HepG2 (cell line): Measurements from ENCODE around the gene DDAH2. TPM values are rescaled to one million over a fixed set of nuclear protein-coding genes. Genes with fewer than 3 reads are reported as not detected.
A peak's percentile ranks its signal among the peaks of the same experiment; 100 is the strongest.

Experiments
- ARNT ChIP-seq: fragments of 450-650 bp; IDR thresholded peaks from 2 replicates; pipeline ENCODE4 v1.6.1; 2017
- HOXA7 ChIP-seq: sonication (generic); formaldehyde crosslinking; IDR thresholded peaks from 2 replicates; pipeline ENCODE4 v1.8.1; 2022; ENCODE audit warnings: mild to moderate bottlenecking, missing genetic modification reagents, moderate library complexity
- SALL1 ChIP-seq: sonication (generic); formaldehyde crosslinking; IDR thresholded peaks from 2 replicates; pipeline ENCODE4 v1.8.0; 2022; ENCODE audit warnings: mild to moderate bottlenecking, missing genetic modification reagents
- SCMH1 ChIP-seq: sonication (generic); formaldehyde crosslinking; IDR thresholded peaks from 2 replicates; pipeline ENCODE4 v1.9.0; 2021; ENCODE audit warnings: missing genetic modification reagents, mild to moderate bottlenecking, borderline replicate concordance
- SIX1 ChIP-seq: sonication (generic); formaldehyde crosslinking; IDR thresholded peaks from 2 replicates; pipeline ENCODE4 v1.4.0; 2020; ENCODE audit warnings: missing genetic modification reagents, borderline replicate concordance
- SMAD3 ChIP-seq: sonication (generic); formaldehyde crosslinking; IDR thresholded peaks from 2 replicates; pipeline ENCODE4 v1.4.0; 2020; ENCODE audit warnings: missing genetic modification reagents
- SOX6 ChIP-seq, 2 experiments: fragments of 450-650 bp in 1 of 2; sonication (generic) in 1 of 2; formaldehyde crosslinking in 1 of 2; IDR thresholded peaks; 2 replicates each; pipeline versions ENCODE4 v1.4.0 to v1.6.1; 2017 to 2020; ENCODE audit warnings: antibody characterized with exemption in 1 of 2, mild to moderate bottlenecking in 1 of 2, missing genetic modification reagents in 1 of 2
- ZBTB21 ChIP-seq: sonication (generic); formaldehyde crosslinking; IDR thresholded peaks from 2 replicates; pipeline ENCODE4 v1.4.0; 2020; ENCODE audit warnings: missing genetic modification reagents
- ZNF530 ChIP-seq: sonication (generic); formaldehyde crosslinking; IDR thresholded peaks from 2 replicates; pipeline ENCODE4 v1.5.0; 2020; ENCODE audit warnings: low read depth, mild to moderate bottlenecking, missing genetic modification reagents
- ZSCAN25 ChIP-seq: sonication (generic); formaldehyde crosslinking; IDR thresholded peaks from 2 replicates; pipeline ENCODE4 v1.8.0; 2022; ENCODE audit warnings: mild to moderate bottlenecking, missing genetic modification reagents
- polyA plus RNA-seq, 8 experiments: library from polyadenylated mRNA; depleted of rRNA in 3 of 8; stranded (reverse) in 7 of 8; unstranded in 1 of 8; fragments of >200 nt; fragmentation: Illumina TruSeq in 4 of 8; extraction: Trizol in 4 of 8; gene quantifications; 2 replicates each; pipeline versions ENCODE4 v1.2.1 to v1.2.3, GENCODE V29; 2011 to 2016; ENCODE audit warnings: low read depth in 4 of 8, missing spikeins in 1 of 8, mixed read lengths in 1 of 8; ENCODE audit not compliant: insufficient read depth in 1 of 8
- total RNA-seq, 5 experiments: library from RNA; depleted of rRNA; stranded (reverse); fragments of >200 nt; fragmentation: Illumina TruSeq; extraction: Trizol; gene quantifications; 2 replicates each; pipeline ENCODE4 v1.2.3, GENCODE V29; 2016; ENCODE audit warnings: low read depth in 1 of 5
- TF ChIP-seq, protein P1 (sequence below): sonication (generic); formaldehyde crosslinking; IDR thresholded peaks from 2 replicates; pipeline ENCODE4 v1.4.0; 2020; ENCODE audit warnings: missing genetic modification reagents, borderline replicate concordance
- TF ChIP-seq, protein P2 (sequence below): sonication (generic); formaldehyde crosslinking; IDR thresholded peaks from 2 replicates; pipeline ENCODE4 v1.4.0; 2020; ENCODE audit warnings: mild to moderate bottlenecking, low read depth, missing genetic modification reagents
- TF ChIP-seq, protein P3 (sequence below): sonication (generic); formaldehyde crosslinking; IDR thresholded peaks from 2 replicates; pipeline ENCODE4 v1.9.0; 2021; ENCODE audit warnings: missing genetic modification reagents, borderline replicate concordance
- TF ChIP-seq, protein P4 (sequence below): IDR thresholded peaks from 2 replicates; pipeline ENCODE4 v1.6.1; 2016; ENCODE audit warnings: mild to moderate bottlenecking, missing biosample characterization, missing genetic modification reagents
- TF ChIP-seq, protein P5 (sequence below): sonication (generic); formaldehyde crosslinking; IDR thresholded peaks from 2 replicates; pipeline ENCODE4 v1.4.0; 2020; ENCODE audit warnings: missing genetic modification reagents, borderline replicate concordance
- TF ChIP-seq, protein P6 (sequence below): fragments of 450-650 bp; IDR thresholded peaks from 2 replicates; pipeline ENCODE4 v1.6.1; 2017

The DDAH2 gene
- total and polyA plus RNA-seq, 2 of the 13 experiments (the other 11 are each of a cell fraction or from before 2014, with no cell fraction given), result 16.4 to 21.1 TPM

DNA sequence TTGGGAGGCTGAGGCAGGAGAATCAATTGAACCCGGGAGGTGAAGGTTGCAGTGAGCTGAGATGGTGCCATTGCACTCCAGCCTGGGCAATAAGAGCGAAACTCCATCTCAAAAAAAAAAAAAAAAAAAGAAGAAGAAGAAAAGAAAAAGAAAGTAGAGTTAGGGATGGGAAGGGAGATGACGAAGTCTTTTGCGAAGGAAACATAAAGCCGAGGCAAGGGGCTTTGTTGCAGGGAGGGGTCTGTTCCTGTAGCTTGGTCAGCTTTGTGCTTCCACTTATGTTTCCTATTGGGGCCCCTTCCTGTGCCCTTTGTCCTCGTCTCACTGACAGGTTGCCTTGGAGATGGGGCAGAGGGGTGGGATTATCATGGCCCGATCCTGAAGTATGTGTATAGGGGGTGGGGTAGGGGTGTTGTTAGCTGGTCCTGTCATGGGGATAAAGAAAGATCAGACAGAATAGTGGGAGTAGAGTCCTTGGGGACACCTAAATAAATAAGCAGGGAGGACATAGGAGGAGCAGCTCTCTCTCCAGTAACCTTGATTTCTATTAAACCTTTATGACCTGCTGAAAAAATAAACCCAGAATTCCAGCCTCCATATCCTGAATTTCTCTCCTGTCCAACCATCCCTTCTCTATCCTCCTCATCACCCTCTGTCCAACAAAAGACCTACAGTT is 8.4 kb upstream of the DDAH2 start (continued):
- TF ChIP-seq SOX6 (IDR thresholded peaks at IDR 0.05), result no peak
- peak; percentile 88 for TF ChIP-seq SOX6 (CRISPR knock-in tag; IDR thresholded peaks at IDR 0.05)
- TF ChIP-seq ARNT, result no peak
- TF ChIP-seq ZNF530 (CRISPR knock-in tag), result no peak
- TF ChIP-seq, protein P1, sequence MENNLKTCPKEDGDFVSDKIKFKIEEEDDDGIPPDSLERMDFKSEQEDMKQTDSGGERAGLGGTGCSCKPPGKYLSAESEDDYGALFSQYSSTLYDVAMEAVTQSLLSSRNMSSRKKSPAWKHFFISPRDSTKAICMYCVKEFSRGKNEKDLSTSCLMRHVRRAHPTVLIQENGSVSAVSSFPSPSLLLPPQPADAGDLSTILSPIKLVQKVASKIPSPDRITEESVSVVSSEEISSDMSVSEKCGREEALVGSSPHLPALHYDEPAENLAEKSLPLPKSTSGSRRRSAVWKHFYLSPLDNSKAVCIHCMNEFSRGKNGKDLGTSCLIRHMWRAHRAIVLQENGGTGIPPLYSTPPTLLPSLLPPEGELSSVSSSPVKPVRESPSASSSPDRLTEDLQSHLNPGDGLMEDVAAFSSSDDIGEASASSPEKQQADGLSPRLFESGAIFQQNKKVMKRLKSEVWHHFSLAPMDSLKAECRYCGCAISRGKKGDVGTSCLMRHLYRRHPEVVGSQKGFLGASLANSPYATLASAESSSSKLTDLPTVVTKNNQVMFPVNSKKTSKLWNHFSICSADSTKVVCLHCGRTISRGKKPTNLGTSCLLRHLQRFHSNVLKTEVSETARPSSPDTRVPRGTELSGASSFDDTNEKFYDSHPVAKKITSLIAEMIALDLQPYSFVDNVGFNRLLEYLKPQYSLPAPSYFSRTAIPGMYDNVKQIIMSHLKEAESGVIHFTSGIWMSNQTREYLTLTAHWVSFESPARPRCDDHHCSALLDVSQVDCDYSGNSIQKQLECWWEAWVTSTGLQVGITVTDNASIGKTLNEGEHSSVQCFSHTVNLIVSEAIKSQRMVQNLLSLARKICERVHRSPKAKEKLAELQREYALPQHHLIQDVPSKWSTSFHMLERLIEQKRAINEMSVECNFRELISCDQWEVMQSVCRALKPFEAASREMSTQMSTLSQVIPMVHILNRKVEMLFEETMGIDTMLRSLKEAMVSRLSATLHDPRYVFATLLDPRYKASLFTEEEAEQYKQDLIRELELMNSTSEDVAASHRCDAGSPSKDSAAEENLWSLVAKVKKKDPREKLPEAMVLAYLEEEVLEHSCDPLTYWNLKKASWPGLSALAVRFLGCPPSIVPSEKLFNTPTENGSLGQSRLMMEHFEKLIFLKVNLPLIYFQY (CRISPR knock-in tag), result no peak
- TF ChIP-seq, protein P2, sequence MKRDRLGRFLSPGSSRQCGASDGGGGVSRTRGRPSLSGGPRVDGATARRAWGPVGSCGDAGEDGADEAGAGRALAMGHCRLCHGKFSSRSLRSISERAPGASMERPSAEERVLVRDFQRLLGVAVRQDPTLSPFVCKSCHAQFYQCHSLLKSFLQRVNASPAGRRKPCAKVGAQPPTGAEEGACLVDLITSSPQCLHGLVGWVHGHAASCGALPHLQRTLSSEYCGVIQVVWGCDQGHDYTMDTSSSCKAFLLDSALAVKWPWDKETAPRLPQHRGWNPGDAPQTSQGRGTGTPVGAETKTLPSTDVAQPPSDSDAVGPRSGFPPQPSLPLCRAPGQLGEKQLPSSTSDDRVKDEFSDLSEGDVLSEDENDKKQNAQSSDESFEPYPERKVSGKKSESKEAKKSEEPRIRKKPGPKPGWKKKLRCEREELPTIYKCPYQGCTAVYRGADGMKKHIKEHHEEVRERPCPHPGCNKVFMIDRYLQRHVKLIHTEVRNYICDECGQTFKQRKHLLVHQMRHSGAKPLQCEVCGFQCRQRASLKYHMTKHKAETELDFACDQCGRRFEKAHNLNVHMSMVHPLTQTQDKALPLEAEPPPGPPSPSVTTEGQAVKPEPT (CRISPR knock-in tag), result no peak
- TF ChIP-seq, protein P3, sequence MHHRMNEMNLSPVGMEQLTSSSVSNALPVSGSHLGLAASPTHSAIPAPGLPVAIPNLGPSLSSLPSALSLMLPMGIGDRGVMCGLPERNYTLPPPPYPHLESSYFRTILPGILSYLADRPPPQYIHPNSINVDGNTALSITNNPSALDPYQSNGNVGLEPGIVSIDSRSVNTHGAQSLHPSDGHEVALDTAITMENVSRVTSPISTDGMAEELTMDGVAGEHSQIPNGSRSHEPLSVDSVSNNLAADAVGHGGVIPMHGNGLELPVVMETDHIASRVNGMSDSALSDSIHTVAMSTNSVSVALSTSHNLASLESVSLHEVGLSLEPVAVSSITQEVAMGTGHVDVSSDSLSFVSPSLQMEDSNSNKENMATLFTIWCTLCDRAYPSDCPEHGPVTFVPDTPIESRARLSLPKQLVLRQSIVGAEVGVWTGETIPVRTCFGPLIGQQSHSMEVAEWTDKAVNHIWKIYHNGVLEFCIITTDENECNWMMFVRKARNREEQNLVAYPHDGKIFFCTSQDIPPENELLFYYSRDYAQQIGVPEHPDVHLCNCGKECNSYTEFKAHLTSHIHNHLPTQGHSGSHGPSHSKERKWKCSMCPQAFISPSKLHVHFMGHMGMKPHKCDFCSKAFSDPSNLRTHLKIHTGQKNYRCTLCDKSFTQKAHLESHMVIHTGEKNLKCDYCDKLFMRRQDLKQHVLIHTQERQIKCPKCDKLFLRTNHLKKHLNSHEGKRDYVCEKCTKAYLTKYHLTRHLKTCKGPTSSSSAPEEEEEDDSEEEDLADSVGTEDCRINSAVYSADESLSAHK (CRISPR knock-in tag), result no peak
- TF ChIP-seq, protein P4, sequence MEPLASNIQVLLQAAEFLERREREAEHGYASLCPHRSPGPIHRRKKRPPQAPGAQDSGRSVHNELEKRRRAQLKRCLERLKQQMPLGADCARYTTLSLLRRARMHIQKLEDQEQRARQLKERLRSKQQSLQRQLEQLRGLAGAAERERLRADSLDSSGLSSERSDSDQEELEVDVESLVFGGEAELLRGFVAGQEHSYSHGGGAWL, result 0 out of 2 replicates have a peak, but pooled peaks have one; percentile 16
- peak; percentile 72 for TF ChIP-seq SALL1 (CRISPR knock-in tag)
- peak; percentile 62; the same call in 1 of the 2 replicates for TF ChIP-seq SIX1 (CRISPR knock-in tag)
- TF ChIP-seq SMAD3 (CRISPR knock-in tag), result no peak
- no peak for TF ChIP-seq HOXA7
- TF ChIP-seq, protein P5, sequence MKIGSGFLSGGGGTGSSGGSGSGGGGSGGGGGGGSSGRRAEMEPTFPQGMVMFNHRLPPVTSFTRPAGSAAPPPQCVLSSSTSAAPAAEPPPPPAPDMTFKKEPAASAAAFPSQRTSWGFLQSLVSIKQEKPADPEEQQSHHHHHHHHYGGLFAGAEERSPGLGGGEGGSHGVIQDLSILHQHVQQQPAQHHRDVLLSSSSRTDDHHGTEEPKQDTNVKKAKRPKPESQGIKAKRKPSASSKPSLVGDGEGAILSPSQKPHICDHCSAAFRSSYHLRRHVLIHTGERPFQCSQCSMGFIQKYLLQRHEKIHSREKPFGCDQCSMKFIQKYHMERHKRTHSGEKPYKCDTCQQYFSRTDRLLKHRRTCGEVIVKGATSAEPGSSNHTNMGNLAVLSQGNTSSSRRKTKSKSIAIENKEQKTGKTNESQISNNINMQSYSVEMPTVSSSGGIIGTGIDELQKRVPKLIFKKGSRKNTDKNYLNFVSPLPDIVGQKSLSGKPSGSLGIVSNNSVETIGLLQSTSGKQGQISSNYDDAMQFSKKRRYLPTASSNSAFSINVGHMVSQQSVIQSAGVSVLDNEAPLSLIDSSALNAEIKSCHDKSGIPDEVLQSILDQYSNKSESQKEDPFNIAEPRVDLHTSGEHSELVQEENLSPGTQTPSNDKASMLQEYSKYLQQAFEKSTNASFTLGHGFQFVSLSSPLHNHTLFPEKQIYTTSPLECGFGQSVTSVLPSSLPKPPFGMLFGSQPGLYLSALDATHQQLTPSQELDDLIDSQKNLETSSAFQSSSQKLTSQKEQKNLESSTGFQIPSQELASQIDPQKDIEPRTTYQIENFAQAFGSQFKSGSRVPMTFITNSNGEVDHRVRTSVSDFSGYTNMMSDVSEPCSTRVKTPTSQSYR (CRISPR knock-in tag), result peak; percentile 93
- no peak for TF ChIP-seq ZSCAN25
- TF ChIP-seq, protein P6, sequence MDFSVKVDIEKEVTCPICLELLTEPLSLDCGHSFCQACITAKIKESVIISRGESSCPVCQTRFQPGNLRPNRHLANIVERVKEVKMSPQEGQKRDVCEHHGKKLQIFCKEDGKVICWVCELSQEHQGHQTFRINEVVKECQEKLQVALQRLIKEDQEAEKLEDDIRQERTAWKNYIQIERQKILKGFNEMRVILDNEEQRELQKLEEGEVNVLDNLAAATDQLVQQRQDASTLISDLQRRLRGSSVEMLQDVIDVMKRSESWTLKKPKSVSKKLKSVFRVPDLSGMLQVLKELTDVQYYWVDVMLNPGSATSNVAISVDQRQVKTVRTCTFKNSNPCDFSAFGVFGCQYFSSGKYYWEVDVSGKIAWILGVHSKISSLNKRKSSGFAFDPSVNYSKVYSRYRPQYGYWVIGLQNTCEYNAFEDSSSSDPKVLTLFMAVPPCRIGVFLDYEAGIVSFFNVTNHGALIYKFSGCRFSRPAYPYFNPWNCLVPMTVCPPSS, result no peak
- TF ChIP-seq ZBTB21 (CRISPR knock-in tag), result no peak
- TF ChIP-seq SCMH1 (CRISPR knock-in tag), result no peak
